ENCODE measurements around the gene DNAJC13.

DNA sequence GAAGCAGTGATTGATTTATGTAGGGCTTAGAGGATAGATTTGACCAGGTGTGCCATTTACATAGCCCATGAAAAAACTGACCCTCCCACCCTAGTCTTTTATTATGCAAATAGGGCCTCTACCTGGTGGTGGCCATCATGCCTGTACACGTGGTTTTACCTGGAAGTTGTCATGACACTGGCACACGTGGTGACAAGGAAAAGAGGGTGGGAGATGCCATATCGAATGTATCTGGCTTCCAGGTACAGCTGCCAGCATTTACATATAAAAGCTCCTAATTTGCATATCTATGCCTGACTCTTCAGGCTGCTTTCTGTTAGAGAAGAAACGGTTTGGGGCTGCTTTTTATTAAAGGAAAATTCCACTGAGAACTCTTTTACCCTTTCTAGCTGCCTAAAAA is 35.0 kb upstream of the DNAJC13 start:
- no peak for TF ChIP-seq CTCF (IDR thresholded peaks at IDR 0.05)
- TF ChIP-seq EP300 (IDR thresholded peaks at IDR 0.05): no peak
- no peak for TF ChIP-seq POLR2A (IDR thresholded peaks at IDR 0.05; ENCODE audit: low read depth)
- TF ChIP-seq POLR2AphosphoS5 (IDR thresholded peaks at IDR 0.05): no peak

All from esophagus muscularis mucosa (tissue), 4 donors.